Measurements from ENCODE around the gene CDH4.
A peak's percentile ranks its signal among the peaks of the same experiment; 100 is the strongest.

Gene CDH4

DNA sequence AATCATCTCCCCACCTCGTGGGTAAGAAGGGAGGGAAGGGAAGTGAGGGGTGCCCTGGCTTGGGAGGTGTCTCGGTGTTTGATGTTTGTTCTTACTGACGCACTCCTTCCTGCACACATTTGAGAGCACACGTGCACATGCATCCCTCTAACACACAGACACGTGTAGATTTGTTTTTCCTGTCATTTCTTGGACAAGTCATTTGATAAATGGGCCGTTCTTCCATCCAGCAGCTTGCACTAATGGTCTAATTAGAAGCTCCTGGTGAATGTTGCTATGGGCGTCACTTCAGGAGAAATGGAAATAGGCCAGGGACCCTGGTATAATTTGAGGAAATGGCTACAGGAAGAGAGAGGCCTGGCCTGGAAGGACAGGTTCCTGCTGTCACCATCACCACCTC lies 352.5 kb downstream of the CDH4 start:
- Histone ChIP-seq H2BK12ac (ENCODE audit: low read length) (no peak overlapping the region), H4K91ac (ENCODE audit: low read depth, low read length, poor library complexity) (no peak overlapping the region), H3K9ac (ENCODE audit: low read depth, low read length, poor library complexity) (no peak overlapping the region), H3K9me3 (replicated peaks in 1 of 2; ENCODE audit: control insufficient read depth in 2 of 2, insufficient read depth in 1 of 2, low read depth in 1 of 2, low read length in 2 of 2) (peaks cover 7 to 16% of the 10 kb centered on the region in 2 donors), H3K36me3 (replicated peaks in 1 of 2; ENCODE audit: control insufficient read depth in 2 of 2, insufficient read depth in 2 of 2, low read length in 2 of 2) (no peaks in the 10 kb centered on the region), H3K79me1 (ENCODE audit: low read depth, low read length) (no peaks in the 10 kb centered on the region), H2BK120ac (ENCODE audit: low read depth, low read length) (no peak overlapping the region), H3K18ac (ENCODE audit: low read length) (no peak overlapping the region), H3K4ac (ENCODE audit: low read length) (no peak overlapping the region), H3K4me2 (ENCODE audit: insufficient read depth, low read length, poor library complexity, severe bottlenecking) (no peak overlapping the region), H3K27ac (replicated peaks; ENCODE audit: low read length) (no peak overlapping the region), H4K8ac (ENCODE audit: low read depth, low read length) (no peak overlapping the region), H3K27me3 (ENCODE audit: control insufficient read depth in 3 of 3, insufficient read depth in 3 of 3, low read depth in 1 of 3, low read length in 3 of 3) (no peaks in the 10 kb centered on the region), H3K4me1 (ENCODE audit: control insufficient read depth in 2 of 2, insufficient read depth in 1 of 2, low read depth in 1 of 2, low read length in 2 of 2) (peaks cover 3 to 7% of the 10 kb centered on the region in 2 donors), H2BK15ac (ENCODE audit: low read length) (no peak overlapping the region), H2BK5ac (ENCODE audit: low read length) (no peak overlapping the region), H2AK5ac (ENCODE audit: low read depth, low read length) (no peak overlapping the region), H3K14ac (ENCODE audit: low read length) (no peak overlapping the region), H2AFZ (ENCODE audit: low read length) (no peak overlapping the region), H3K23ac (ENCODE audit: low read depth, low read length, poor library complexity) (no peak overlapping the region), H3K4me3 (ENCODE audit: low read length in 2 of 2) (no peak overlapping the region)
- no peak for DNase-seq (ENCODE audit: low spot score)
- no CpG with 5 or more reads among the region's 7 CpGs for WGBS, 2 donors (ENCODE audit: extremely low coverage in 2 of 2, insufficient read length in 2 of 2, insufficient replicate concordance in 1 of 2)

- no peak overlapping the region for H2BK12ac ChIP-seq (ENCODE audit: low read length)
- H3K4me2 ChIP-seq (ENCODE audit: insufficient read depth, low read length, poor library complexity, severe bottlenecking), result no peak overlapping the region
- no peak overlapping the region for H2BK5ac ChIP-seq (ENCODE audit: low read length)
- no peak for DNase-seq (ENCODE audit: low spot score)
- H3K18ac ChIP-seq (ENCODE audit: low read length), result no peak overlapping the region
- no peak overlapping the region for H2BK120ac ChIP-seq (ENCODE audit: low read depth, low read length)
- no peak overlapping the region for H3K4me3 ChIP-seq (ENCODE audit: low read length in 2 of 2)
- H4K91ac ChIP-seq (ENCODE audit: low read depth, low read length, poor library complexity), result no peak overlapping the region
- no peak overlapping the region for H3K27ac ChIP-seq (replicated peaks; ENCODE audit: low read length)
- H3K14ac ChIP-seq (ENCODE audit: low read length), result no peak overlapping the region
- no peak overlapping the region for H3K4ac ChIP-seq (ENCODE audit: low read length)
- H4K8ac ChIP-seq (ENCODE audit: low read depth, low read length), result no peak overlapping the region
- no peak overlapping the region for H2AFZ ChIP-seq (ENCODE audit: low read length)
- no peaks in the 10 kb centered on the region for H3K79me1 ChIP-seq (ENCODE audit: low read depth, low read length)
- H3K9me3 ChIP-seq (replicated peaks in 1 of 2; ENCODE audit: control insufficient read depth in 2 of 2, insufficient read depth in 1 of 2, low read depth in 1 of 2, low read length in 2 of 2), result peaks cover 7 to 16% of the 10 kb centered on the region in 2 donors
- H2BK15ac ChIP-seq (ENCODE audit: low read length), result no peak overlapping the region
- peak overlapping the region; percentile 52 for H3K23ac ChIP-seq (ENCODE audit: low read depth, low read length, poor library complexity)
- peaks cover 0 to under 1% of the 10 kb centered on the region in 2 donors for H3K4me1 ChIP-seq (ENCODE audit: control insufficient read depth in 2 of 2, insufficient read depth in 1 of 2, low read depth in 1 of 2, low read length in 2 of 2)
- H3K36me3 ChIP-seq (replicated peaks in 1 of 2; ENCODE audit: control insufficient read depth in 2 of 2, insufficient read depth in 2 of 2, low read length in 2 of 2), result no peaks in the 10 kb centered on the region
- no peak overlapping the region for H2AK5ac ChIP-seq (ENCODE audit: low read depth, low read length)
- H3K9ac ChIP-seq (ENCODE audit: low read depth, low read length, poor library complexity), result no peak overlapping the region
- no peaks in the 10 kb centered on the region for H3K27me3 ChIP-seq (ENCODE audit: control insufficient read depth in 3 of 3, insufficient read depth in 3 of 3, low read depth in 1 of 3, low read length in 3 of 3)
Observed at GRCh38 chr20:61605283-61605682, 353.2 kb downstream of the CDH4 start.

DNA sequence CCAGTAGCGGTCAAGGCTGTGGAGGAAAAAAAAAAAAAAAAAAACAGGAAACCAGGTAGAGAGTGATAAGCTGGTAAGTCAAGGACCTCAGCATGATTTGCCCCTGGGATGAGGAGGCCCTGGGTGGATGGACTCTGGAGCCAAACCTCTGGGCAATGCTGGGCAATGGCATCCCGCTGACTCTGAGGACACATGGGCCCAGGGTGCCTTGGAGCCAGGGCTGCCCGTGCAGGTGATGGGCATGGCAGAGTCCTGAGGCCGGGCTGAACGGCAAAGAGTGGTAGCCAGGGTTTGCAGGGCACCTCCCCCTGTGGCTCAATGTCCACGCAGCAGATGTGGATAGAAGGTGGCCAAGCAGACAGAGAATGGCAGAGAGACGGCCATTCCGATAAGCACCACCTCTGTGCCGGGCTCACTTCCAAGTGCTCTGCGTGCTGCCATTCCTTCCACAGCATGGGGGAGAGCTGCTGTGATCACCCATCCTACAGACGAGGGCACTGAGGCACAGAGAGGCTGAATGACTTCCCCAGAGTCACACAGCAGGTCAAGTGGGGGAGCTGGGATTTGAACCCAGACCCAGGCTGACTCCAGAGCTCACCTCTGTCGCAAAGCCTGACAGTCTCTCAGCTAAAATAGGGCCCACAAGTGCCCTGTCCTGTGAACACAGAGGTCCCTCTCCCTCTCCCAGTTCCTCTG lies 353.9 kb downstream of the CDH4 start:
- Histone ChIP-seq H2BK120ac (ENCODE audit: low read depth, low read length) (no peak overlapping the region), H3K4me2 (ENCODE audit: insufficient read depth, low read length, poor library complexity, severe bottlenecking) (no peak overlapping the region), H4K91ac (ENCODE audit: low read depth, low read length, poor library complexity) (no peak overlapping the region), H2BK15ac (ENCODE audit: low read length) (no peak overlapping the region), H3K4ac (ENCODE audit: low read length) (no peak overlapping the region), H3K4me3 (ENCODE audit: low read length in 2 of 2) (no peak overlapping the region), H3K9me3 (replicated peaks in 1 of 2; ENCODE audit: control insufficient read depth in 2 of 2, insufficient read depth in 1 of 2, low read depth in 1 of 2, low read length in 2 of 2) (peaks cover 7 to 12% of the 10 kb centered on the region in 2 donors), H3K18ac (ENCODE audit: low read length) (peak overlapping the region; percentile 3), H2BK5ac (ENCODE audit: low read length) (no peak overlapping the region), H3K27ac (replicated peaks; ENCODE audit: low read length) (no peak overlapping the region), H2BK12ac (ENCODE audit: low read length) (no peak overlapping the region), H3K36me3 (replicated peaks in 1 of 2; ENCODE audit: control insufficient read depth in 2 of 2, insufficient read depth in 2 of 2, low read length in 2 of 2) (no peaks in the 10 kb centered on the region), H2AFZ (ENCODE audit: low read length) (no peak overlapping the region), H3K27me3 (ENCODE audit: control insufficient read depth in 3 of 3, insufficient read depth in 3 of 3, low read depth in 1 of 3, low read length in 3 of 3) (no peaks in the 10 kb centered on the region), H3K23ac (ENCODE audit: low read depth, low read length, poor library complexity) (peak overlapping the region; percentile 15), H3K14ac (ENCODE audit: low read length) (no peak overlapping the region), H3K4me1 (ENCODE audit: control insufficient read depth in 2 of 2, insufficient read depth in 1 of 2, low read depth in 1 of 2, low read length in 2 of 2) (no peaks in the 10 kb centered on the region), H4K8ac (ENCODE audit: low read depth, low read length) (no peak overlapping the region), H2AK5ac (ENCODE audit: low read depth, low read length) (no peak overlapping the region), H3K79me1 (ENCODE audit: low read depth, low read length) (no peaks in the 10 kb centered on the region), H3K9ac (ENCODE audit: low read depth, low read length, poor library complexity) (no peak overlapping the region)
- DNase-seq (ENCODE audit: low spot score), result no peak
- WGBS, 2 donors (ENCODE audit: extremely low coverage in 2 of 2, insufficient read length in 2 of 2, insufficient replicate concordance in 1 of 2), result no CpG with 5 or more reads among the region's 12 CpGs

DNA sequence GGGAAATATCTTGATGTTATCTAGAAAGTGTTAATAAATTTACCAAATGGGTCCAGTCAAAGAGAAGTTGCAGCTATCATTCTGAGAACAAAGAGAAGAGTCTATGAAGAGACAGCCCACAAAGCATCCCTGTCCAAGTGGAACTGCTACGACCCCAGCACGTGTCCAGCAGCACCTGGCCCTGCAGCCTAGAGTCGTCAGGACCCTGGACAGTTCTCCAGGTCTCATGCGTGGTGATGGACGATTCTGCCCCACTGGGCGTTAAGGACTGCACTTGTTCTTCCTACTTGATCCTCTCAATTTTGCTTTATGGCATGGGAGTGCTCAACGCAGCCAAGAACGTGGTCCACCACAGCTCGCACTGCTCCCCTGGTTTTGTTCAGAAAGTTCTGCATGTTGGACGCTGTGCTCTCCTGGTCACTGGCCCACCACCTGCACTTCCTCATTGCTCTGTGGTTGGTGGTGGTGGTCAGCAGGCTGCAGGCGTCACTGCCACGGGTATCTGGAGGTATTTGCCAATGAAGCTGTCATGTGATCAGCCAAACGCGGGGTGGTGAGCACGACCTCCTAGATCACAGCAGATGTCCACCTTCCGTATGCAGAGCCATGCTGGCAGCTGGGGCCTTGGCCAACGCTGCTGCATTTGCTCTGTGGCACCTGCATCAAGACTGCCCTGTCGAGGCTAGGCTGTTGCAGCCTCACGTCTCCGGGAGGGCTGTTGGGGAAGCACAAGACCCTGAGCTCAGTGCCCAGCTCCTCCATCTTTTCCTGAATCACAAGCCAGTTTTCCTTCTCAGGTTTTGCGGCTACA lies 356.4 kb downstream of the CDH4 start:
- no peak overlapping the region for H2BK15ac ChIP-seq (ENCODE audit: low read length)
- WGBS, 2 donors (ENCODE audit: extremely low coverage in 2 of 2, insufficient read length in 2 of 2, insufficient replicate concordance in 1 of 2), result no CpG with 5 or more reads among the region's 21 CpGs
- no peaks in the 10 kb centered on the region for H3K27me3 ChIP-seq (ENCODE audit: control insufficient read depth in 3 of 3, insufficient read depth in 3 of 3, low read depth in 1 of 3, low read length in 3 of 3)
- H3K27ac ChIP-seq (replicated peaks; ENCODE audit: low read length), result no peak overlapping the region
- H2BK5ac ChIP-seq (ENCODE audit: low read length), result no peak overlapping the region
- H2AK5ac ChIP-seq (ENCODE audit: low read depth, low read length), result no peak overlapping the region
- H3K4me2 ChIP-seq (ENCODE audit: insufficient read depth, low read length, poor library complexity, severe bottlenecking), result no peak overlapping the region
- H2BK12ac ChIP-seq (ENCODE audit: low read length), result no peak overlapping the region
- DNase-seq (ENCODE audit: low spot score), result peak; percentile 68
- H3K4me3 ChIP-seq (ENCODE audit: low read length in 2 of 2), result peak overlapping the region in 1 of 2 donors; percentile 32
- peaks cover 9 to 14% of the 10 kb centered on the region in 2 donors for H3K9me3 ChIP-seq (replicated peaks in 1 of 2; ENCODE audit: control insufficient read depth in 2 of 2, insufficient read depth in 1 of 2, low read depth in 1 of 2, low read length in 2 of 2)
- H3K4ac ChIP-seq (ENCODE audit: low read length), result no peak overlapping the region
- H3K14ac ChIP-seq (ENCODE audit: low read length), result peak overlapping the region; percentile 11
- no peaks in the 10 kb centered on the region for H3K36me3 ChIP-seq (replicated peaks in 1 of 2; ENCODE audit: control insufficient read depth in 2 of 2, insufficient read depth in 2 of 2, low read length in 2 of 2)
- no peak overlapping the region for H3K18ac ChIP-seq (ENCODE audit: low read length)
- no peak overlapping the region for H3K23ac ChIP-seq (ENCODE audit: low read depth, low read length, poor library complexity)
- H3K4me1 ChIP-seq (ENCODE audit: control insufficient read depth in 2 of 2, insufficient read depth in 1 of 2, low read depth in 1 of 2, low read length in 2 of 2), result no peaks in the 10 kb centered on the region
- no peak overlapping the region for H3K9ac ChIP-seq (ENCODE audit: low read depth, low read length, poor library complexity)
- no peak overlapping the region for H4K8ac ChIP-seq (ENCODE audit: low read depth, low read length)
- H2BK120ac ChIP-seq (ENCODE audit: low read depth, low read length), result no peak overlapping the region
- H3K79me1 ChIP-seq (ENCODE audit: low read depth, low read length), result no peaks in the 10 kb centered on the region
- no peak overlapping the region for H4K91ac ChIP-seq (ENCODE audit: low read depth, low read length, poor library complexity)
- no peak overlapping the region for H2AFZ ChIP-seq (ENCODE audit: low read length)
